Mesendoderm (in vitro differentiated cells): ENCODE results near the gene TNFAIP2.

Experiments
- DNase-seq: peaks from one replicate; pipeline ENCODE4 v3.0.0; 2013
- H2AK5ac ChIP-seq: 2 replicates; pipeline ENCODE4 v1.6.1; 2013; ENCODE audit warnings: low read length, inconsistent platforms
- H2BK120ac ChIP-seq: 2 replicates; pipeline ENCODE4 v1.6.1; 2013; ENCODE audit warnings: low read depth, mild to moderate bottlenecking, low read length, moderate library complexity, mixed read lengths
- H2BK15ac ChIP-seq: replicated peaks from 2 replicates; pipeline ENCODE4 v1.6.1; 2013; ENCODE audit warnings: low read depth, mild to moderate bottlenecking, moderate library complexity
- H2BK5ac ChIP-seq: 2 replicates; pipeline ENCODE4 v1.6.1; 2013; ENCODE audit warnings: low read length, inconsistent platforms
- H3K18ac ChIP-seq: 2 replicates; pipeline ENCODE4 v1.6.1; 2013; ENCODE audit warnings: mild to moderate bottlenecking, low read length, mixed read lengths
- H3K23ac ChIP-seq: one replicate; pipeline ENCODE4 v1.6.1; 2013; ENCODE audit warnings: low read length
- H3K27ac ChIP-seq: 2 replicates; pipeline ENCODE4 v1.5.1; 2013; ENCODE audit warnings: low read depth, mild to moderate bottlenecking, inconsistent platforms, low read length, moderate library complexity
- H3K27me3 ChIP-seq: 2 replicates; pipeline ENCODE4 v1.6.1; 2013; ENCODE audit warnings: low read length, control low read depth, mild to moderate bottlenecking, inconsistent platforms; ENCODE audit not compliant: insufficient read depth, poor library complexity
- H3K36me3 ChIP-seq: 2 replicates; pipeline ENCODE4 v1.6.1; 2013; ENCODE audit warnings: low read length, inconsistent platforms; ENCODE audit not compliant: control insufficient read depth, insufficient read depth
- H3K4ac ChIP-seq: one replicate; pipeline ENCODE4 v1.6.1; 2013; ENCODE audit warnings: low read depth, mild to moderate bottlenecking, low read length, moderate library complexity
- H3K4me1 ChIP-seq: 2 replicates; pipeline ENCODE4 v1.6.1; 2013; ENCODE audit warnings: low read depth, low read length, inconsistent platforms; ENCODE audit not compliant: control insufficient read depth
- H3K4me2 ChIP-seq: 2 replicates; pipeline ENCODE4 v1.6.1; 2013; ENCODE audit warnings: low read length
- H3K4me3 ChIP-seq: 2 replicates; pipeline ENCODE4 v1.5.1; 2013; ENCODE audit warnings: mild to moderate bottlenecking, low read length
- H3K56ac ChIP-seq: one replicate; pipeline ENCODE4 v1.6.1; 2013; ENCODE audit warnings: low read length
- H3K79me1 ChIP-seq: 2 replicates; pipeline ENCODE4 v1.6.1; 2013; ENCODE audit warnings: low read length, inconsistent platforms
- H3K79me2 ChIP-seq: 2 replicates; pipeline ENCODE4 v1.6.1; 2013; ENCODE audit warnings: mild to moderate bottlenecking, low read length; ENCODE audit not compliant: control insufficient read depth, insufficient read depth
- H3K9ac ChIP-seq: 2 replicates; pipeline ENCODE4 v1.6.1; 2013; ENCODE audit warnings: low read length, inconsistent platforms
- H4K5ac ChIP-seq: one replicate; pipeline ENCODE4 v1.6.1; 2013; ENCODE audit warnings: low read length
- H4K8ac ChIP-seq: one replicate; pipeline ENCODE4 v1.6.1; 2013; ENCODE audit warnings: low read depth, mild to moderate bottlenecking, control low read depth, low read length, moderate library complexity
- whole genome bisulfite sequencing: extraction: QIAGEN DNeasy Blood & Tissue Kit; methylation state at CpG from one replicate; pipeline ENCODE4 v1.1.7; 2013; ENCODE audit warnings: low lambda C conversion rate, missing lambda C conversion rate; ENCODE audit not compliant: insufficient coverage; ENCODE audit errors: extremely low coverage; 5-methylcytosine and 5-hydroxymethylcytosine counted together

Gene TNFAIP2

DNA sequence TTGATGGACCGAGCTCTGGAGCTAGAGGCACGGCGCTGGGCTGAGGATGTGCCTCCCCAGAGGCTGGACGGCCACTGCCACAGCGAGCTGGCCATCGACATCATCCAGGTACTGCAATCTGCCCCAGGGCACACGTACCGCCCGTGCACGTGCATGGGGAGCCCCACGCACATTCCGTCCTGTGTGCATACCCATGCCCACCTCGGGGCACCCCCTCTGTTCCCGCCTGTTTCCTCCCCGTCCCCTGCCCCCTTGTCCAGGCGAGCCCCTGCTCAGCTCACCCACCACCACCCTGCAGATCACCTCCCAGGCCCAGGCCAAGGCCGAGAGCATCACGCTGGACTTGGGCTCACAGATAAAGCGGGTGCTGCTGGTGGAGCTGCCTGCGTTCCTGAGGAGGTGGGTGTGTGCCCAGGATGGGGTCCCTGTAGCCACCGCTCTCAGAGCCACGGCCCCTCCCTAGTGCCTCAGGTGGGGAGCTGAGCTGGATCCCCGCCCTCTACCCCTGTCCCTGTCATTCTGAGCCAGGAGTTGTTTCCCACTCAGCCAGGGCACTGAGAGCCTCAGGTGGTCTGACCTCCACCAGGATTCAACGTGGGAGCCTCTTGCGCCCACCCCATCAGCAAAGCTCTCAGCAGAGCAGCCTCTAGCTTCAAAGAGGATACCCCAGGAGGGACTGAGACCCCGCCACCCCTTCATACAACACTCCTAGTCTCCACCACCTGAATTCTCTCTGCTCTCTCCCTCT lies 6.9 kb downstream of the TNFAIP2 start:
- Histone ChIP-seq H3K4me2 (no peak overlapping the region), H2BK120ac (no peak overlapping the region), H2BK15ac (no peak overlapping the region), H3K4ac (no peak overlapping the region), H3K23ac (no peak overlapping the region), H2AK5ac (no peak overlapping the region), H3K27ac (no peak overlapping the region), H3K56ac (no peak overlapping the region), H4K8ac (no peak overlapping the region), H3K36me3 (peaks cover 8% of the 10 kb centered on the region), H3K4me3 (no peak overlapping the region), H3K27me3 (no peaks in the 10 kb centered on the region), H3K79me2 (no peaks in the 10 kb centered on the region), H3K9ac (no peak overlapping the region), H3K18ac (no peak overlapping the region), H4K5ac (no peak overlapping the region), H3K79me1 (no peaks in the 10 kb centered on the region), H3K4me1 (no peaks in the 10 kb centered on the region), H2BK5ac (no peak overlapping the region)
- no peak for DNase-seq
- no CpG with 5 or more reads among the region's 26 CpGs for WGBS

DNA sequence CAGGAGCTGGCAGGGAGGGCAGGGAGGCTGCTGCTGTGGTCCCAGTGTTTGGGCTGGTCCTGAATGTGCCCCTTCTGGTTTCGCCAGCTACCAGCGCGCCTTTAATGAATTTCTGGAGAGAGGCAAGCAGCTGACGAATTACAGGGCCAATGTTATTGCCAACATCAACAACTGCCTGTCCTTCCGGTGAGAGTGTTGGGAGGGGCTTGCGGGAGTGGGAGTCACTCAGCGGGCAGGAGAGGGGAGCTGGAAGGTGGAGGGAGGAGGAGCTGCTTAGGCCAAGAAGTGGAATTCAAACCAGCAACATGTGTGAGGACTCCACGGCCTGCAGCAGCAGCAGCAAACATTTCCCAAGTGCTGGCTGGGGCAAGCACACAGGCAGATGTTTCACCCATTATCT lies 7.7 kb downstream of the TNFAIP2 start:
- Histone ChIP-seq H3K4me1 (no peaks in the 10 kb centered on the region), H4K5ac (no peak overlapping the region), H3K4me2 (no peak overlapping the region), H2AK5ac (no peak overlapping the region), H3K23ac (no peak overlapping the region), H2BK120ac (no peak overlapping the region), H3K4me3 (no peak overlapping the region), H3K4ac (no peak overlapping the region), H3K27me3 (no peaks in the 10 kb centered on the region), H3K79me1 (no peaks in the 10 kb centered on the region), H3K18ac (no peak overlapping the region), H2BK15ac (no peak overlapping the region), H3K9ac (no peak overlapping the region), H3K79me2 (no peaks in the 10 kb centered on the region), H3K36me3 (peaks cover 8% of the 10 kb centered on the region), H4K8ac (no peak overlapping the region), H2BK5ac (no peak overlapping the region), H3K56ac (no peak overlapping the region), H3K27ac (no peak overlapping the region)
- no peak for DNase-seq
- no CpG with 5 or more reads among the region's 8 CpGs for WGBS

DNA sequence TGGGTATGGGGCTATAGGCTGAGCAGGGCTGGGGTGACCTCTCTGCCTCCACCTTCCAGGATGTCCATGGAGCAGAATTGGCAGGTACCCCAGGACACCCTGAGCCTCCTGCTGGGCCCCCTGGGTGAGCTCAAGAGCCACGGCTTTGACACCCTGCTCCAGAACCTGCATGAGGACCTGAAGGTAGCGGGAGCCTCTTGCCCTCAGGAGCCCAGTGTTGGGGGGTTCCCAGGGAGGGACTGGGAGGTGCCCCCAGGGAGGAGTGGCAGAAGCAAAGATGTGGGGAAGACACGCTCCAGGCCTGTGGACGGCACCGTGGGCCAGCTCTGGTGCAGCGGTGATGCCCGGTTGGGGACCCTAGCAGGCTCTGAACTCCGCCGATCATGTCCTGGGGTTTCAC lies 8.3 kb downstream of the TNFAIP2 start:
- H3K23ac ChIP-seq = no peak overlapping the region
- no peak overlapping the region for H3K4me3 ChIP-seq
- H4K5ac ChIP-seq = no peak overlapping the region
- H3K18ac ChIP-seq = no peak overlapping the region
- H2AK5ac ChIP-seq = no peak overlapping the region
- H3K56ac ChIP-seq = no peak overlapping the region
- H3K4me2 ChIP-seq = no peak overlapping the region
- no peak overlapping the region for H2BK120ac ChIP-seq
- H3K36me3 ChIP-seq = peaks cover 8% of the 10 kb centered on the region
- H3K27ac ChIP-seq = no peak overlapping the region
- H3K4ac ChIP-seq = no peak overlapping the region
- no peaks in the 10 kb centered on the region for H3K4me1 ChIP-seq
- no CpG with 5 or more reads among the region's 9 CpGs for WGBS
- no peaks in the 10 kb centered on the region for H3K79me2 ChIP-seq
- H2BK5ac ChIP-seq = no peak overlapping the region
- H3K79me1 ChIP-seq = no peaks in the 10 kb centered on the region
- no peak overlapping the region for H2BK15ac ChIP-seq
- no peak overlapping the region for H4K8ac ChIP-seq
- no peak overlapping the region for H3K9ac ChIP-seq
- no peaks in the 10 kb centered on the region for H3K27me3 ChIP-seq
- no peak for DNase-seq

DNA sequence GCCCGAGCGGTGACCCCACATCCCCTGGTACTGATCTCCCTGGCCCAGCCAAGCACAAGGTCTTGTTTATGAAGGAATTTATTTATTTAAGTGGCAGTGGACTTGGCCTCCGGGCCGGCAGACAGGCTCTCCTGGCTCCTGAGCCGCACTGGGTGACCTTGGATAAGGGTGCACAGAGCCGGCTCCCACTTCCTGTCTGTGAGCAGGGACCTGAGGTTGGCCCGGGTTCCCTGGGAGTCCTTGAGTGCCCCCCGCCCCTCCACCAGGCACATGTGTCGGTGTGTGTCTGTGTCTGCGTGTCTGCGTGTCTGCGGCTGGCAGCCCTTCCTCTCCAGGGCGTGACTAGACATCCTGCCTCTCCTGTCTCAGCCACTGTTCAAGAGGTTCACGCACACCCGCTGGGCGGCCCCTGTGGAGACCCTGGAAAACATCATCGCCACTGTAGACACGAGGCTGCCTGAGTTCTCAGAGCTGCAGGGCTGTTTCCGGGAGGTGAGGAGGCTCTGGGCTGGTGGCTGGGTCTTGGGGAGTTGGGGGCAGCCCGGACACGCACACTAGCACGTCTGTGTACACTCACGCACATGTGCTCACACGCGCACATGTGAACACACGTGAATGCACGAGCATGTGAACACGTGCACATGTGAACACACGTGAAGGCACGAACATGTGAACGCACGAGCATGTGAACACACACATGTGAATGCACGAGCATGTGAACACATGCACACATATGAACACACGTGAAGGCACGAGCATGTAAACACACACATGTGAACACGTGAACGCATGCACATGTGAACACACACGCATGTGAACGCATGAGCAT lies 9.3 kb downstream of the TNFAIP2 start:
- Histone ChIP-seq H4K5ac (no peak overlapping the region), H3K9ac (no peak overlapping the region), H3K56ac (no peak overlapping the region), H2AK5ac (no peak overlapping the region), H3K36me3 (peaks cover 8% of the 10 kb centered on the region), H3K27me3 (no peaks in the 10 kb centered on the region), H2BK5ac (no peak overlapping the region), H3K4ac (no peak overlapping the region), H3K4me1 (no peaks in the 10 kb centered on the region), H3K18ac (no peak overlapping the region), H3K27ac (no peak overlapping the region), H3K23ac (no peak overlapping the region), H3K4me2 (no peak overlapping the region), H3K4me3 (no peak overlapping the region), H4K8ac (no peak overlapping the region), H2BK120ac (no peak overlapping the region), H3K79me2 (no peaks in the 10 kb centered on the region), H2BK15ac (no peak overlapping the region), H3K79me1 (no peaks in the 10 kb centered on the region)
- DNase-seq = no peak
- WGBS = no CpG with 5 or more reads among the region's 39 CpGs

DNA sequence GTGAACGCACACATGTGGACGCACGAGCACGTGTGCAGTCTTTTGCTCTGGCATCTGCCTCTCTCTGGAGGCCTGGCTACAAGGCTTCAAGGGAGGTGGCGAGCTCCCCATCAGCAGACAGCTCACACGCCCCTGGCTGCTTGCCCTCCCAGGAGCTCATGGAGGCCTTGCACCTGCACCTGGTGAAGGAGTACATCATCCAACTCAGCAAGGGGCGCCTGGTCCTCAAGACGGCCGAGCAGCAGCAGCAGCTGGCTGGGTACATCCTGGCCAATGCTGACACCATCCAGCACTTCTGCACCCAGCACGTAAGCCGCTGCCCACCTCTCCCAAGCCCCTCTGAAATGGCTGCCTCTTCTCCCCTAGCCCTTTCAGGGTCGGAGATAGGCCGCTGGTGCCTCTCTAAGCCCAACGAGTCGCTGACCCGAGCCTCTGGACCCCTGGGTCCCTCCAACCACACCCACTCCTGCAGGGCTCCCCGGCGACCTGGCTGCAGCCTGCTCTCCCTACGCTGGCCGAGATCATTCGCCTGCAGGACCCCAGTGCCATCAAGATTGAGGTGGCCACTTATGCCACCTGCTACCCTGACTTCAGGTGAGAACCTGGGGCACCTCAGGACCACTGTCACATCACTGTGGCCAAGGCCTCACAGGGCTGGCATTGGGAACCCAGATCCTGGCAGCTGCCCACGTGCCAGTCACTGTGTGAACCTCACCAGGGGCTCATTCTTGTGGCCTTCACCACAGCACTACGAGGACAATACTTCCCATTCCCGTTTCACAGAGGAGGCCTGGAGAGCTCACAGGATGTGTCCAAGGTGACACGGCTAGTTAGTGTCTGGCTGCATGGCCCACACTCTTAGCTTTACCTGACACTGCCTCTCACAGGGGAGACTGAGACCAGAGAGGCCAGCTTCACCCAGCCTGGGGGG lies 10.2 kb downstream of the TNFAIP2 start:
- Histone ChIP-seq H2BK5ac (no peak overlapping the region), H3K79me2 (no peaks in the 10 kb centered on the region), H3K4ac (no peak overlapping the region), H2BK15ac (no peak overlapping the region), H3K9ac (no peak overlapping the region), H3K4me3 (no peak overlapping the region), H2BK120ac (no peak overlapping the region), H3K79me1 (no peaks in the 10 kb centered on the region), H3K56ac (no peak overlapping the region), H3K4me1 (no peaks in the 10 kb centered on the region), H2AK5ac (no peak overlapping the region), H3K27ac (no peak overlapping the region), H3K27me3 (no peaks in the 10 kb centered on the region), H3K23ac (no peak overlapping the region), H3K4me2 (no peak overlapping the region), H4K8ac (no peak overlapping the region), H4K5ac (no peak overlapping the region), H3K18ac (no peak overlapping the region), H3K36me3 (peaks cover 8% of the 10 kb centered on the region)
- WGBS = no CpG with 5 or more reads among the region's 25 CpGs
- no peak for DNase-seq
